Neural crest cell (in vitro differentiated cells): ENCODE measurements around the gene CLEC11A. TPM values are rescaled to one million over a fixed set of nuclear protein-coding genes. Genes with fewer than 3 reads are reported as not detected.
A peak's percentile ranks its signal among the peaks of the same experiment; 100 is the strongest.

Source experiments
- DNase-seq: peaks from one replicate; pipeline ENCODE4 v3.0.0; 2021; ENCODE audit warnings: low read depth, mixed read lengths, low spot score
- H3K27ac Mint-ChIP-seq: one replicate; pipeline ENCODE4 v1.8.0; 2021; ENCODE audit warnings: mild to moderate bottlenecking, mixed read lengths; ENCODE audit not compliant: unreplicated experiment
- H3K27me3 Mint-ChIP-seq: 2 replicates; pipeline ENCODE4 v1.8.0; 2021; ENCODE audit warnings: low read depth, mild to moderate bottlenecking, mixed read lengths
- H3K36me3 Mint-ChIP-seq: 2 replicates; pipeline ENCODE4 v1.8.0; 2021; ENCODE audit warnings: low read depth, mild to moderate bottlenecking, mixed read lengths
- H3K4me1 Mint-ChIP-seq: 2 replicates; pipeline ENCODE4 v1.8.0; 2021; ENCODE audit warnings: mixed read lengths
- H3K4me3 Mint-ChIP-seq: one replicate; pipeline ENCODE4 v1.8.0; 2021; ENCODE audit warnings: mild to moderate bottlenecking, mixed read lengths
- H3K9me3 Mint-ChIP-seq: 2 replicates; pipeline ENCODE4 v1.8.0; 2021; ENCODE audit warnings: mixed read lengths
- CTCF ChIP-seq: fragments of 200-600 bp; sonication (generic); conservative IDR thresholded peaks from 2 replicates; pipeline ENCODE4 v1.5.0; 2021; ENCODE audit warnings: antibody characterized with exemption, mild to moderate bottlenecking
- total RNA-seq: library from RNA; stranded (reverse); gene quantifications from 2 replicates; pipeline ENCODE4 v1.2.1, GENCODE V29; 2021

CLEC11A gene
- total RNA-seq, 1 donor from 2014 or later: 7.9 TPM

- peaks cover 30% of the 10 kb centered on the region for H3K27me3 Mint-ChIP-seq
- H3K36me3 Mint-ChIP-seq: no peaks in the 10 kb centered on the region
- TF ChIP-seq CTCF: no peak
- H3K4me1 Mint-ChIP-seq: peaks cover 41% of the 10 kb centered on the region
- DNase-seq: no peak
- H3K4me3 Mint-ChIP-seq: peak overlapping the region; percentile 91
- peak overlapping the region; percentile 71 for H3K27ac Mint-ChIP-seq
- H3K9me3 Mint-ChIP-seq: peaks cover 2% of the 10 kb centered on the region
Measured at GRCh38 chr19:50725218-50725910, 2.2 kb downstream of the CLEC11A start.

GRCh38 chr19:50725911-50726230 is 2.7 kb downstream of the CLEC11A start:
- H3K27me3 Mint-ChIP-seq: peaks cover 25% of the 10 kb centered on the region
- no peak overlapping the region for H3K27ac Mint-ChIP-seq
- peaks cover 2% of the 10 kb centered on the region for H3K9me3 Mint-ChIP-seq
- H3K4me3 Mint-ChIP-seq: peak overlapping the region; percentile 91
- no peak for DNase-seq
- H3K4me1 Mint-ChIP-seq: peaks cover 36% of the 10 kb centered on the region
- no peaks in the 10 kb centered on the region for H3K36me3 Mint-ChIP-seq
- TF ChIP-seq CTCF: no peak

GRCh38 chr19:50728084-50728737 is 5.0 kb downstream of the CLEC11A start:
- DNase-seq: peak; percentile 89
- peaks cover 2% of the 10 kb centered on the region for H3K9me3 Mint-ChIP-seq
- H3K27me3 Mint-ChIP-seq: peaks cover 18% of the 10 kb centered on the region
- no peak for TF ChIP-seq CTCF
- H3K36me3 Mint-ChIP-seq: no peaks in the 10 kb centered on the region
- H3K4me1 Mint-ChIP-seq: peaks cover 26% of the 10 kb centered on the region
- H3K27ac Mint-ChIP-seq: peak overlapping the region; percentile 19
- H3K4me3 Mint-ChIP-seq: peak overlapping the region; percentile 75

GRCh38 chr19:50729894-50730293 is 6.7 kb downstream of the CLEC11A start:
- Mint-ChIP-seq H3K27me3 (peaks cover 23% of the 10 kb centered on the region), H3K4me3 (peak overlapping the region; percentile 63), H3K9me3 (peaks cover 2% of the 10 kb centered on the region), H3K4me1 (peaks cover 25% of the 10 kb centered on the region), H3K36me3 (no peaks in the 10 kb centered on the region), H3K27ac (no peak overlapping the region)
- no peak for DNase-seq
- TF ChIP-seq CTCF: no peak

- Mint-ChIP-seq H3K36me3 (no peaks in the 10 kb centered on the region), H3K27ac (no peak overlapping the region), H3K4me3 (no peak overlapping the region), H3K9me3 (no peaks in the 10 kb centered on the region), H3K4me1 (peaks cover 4% of the 10 kb centered on the region), H3K27me3 (peaks cover 72% of the 10 kb centered on the region)
- DNase-seq: no peak
- TF ChIP-seq CTCF: no peak
Measured at GRCh38 chr19:50735869-50736268, 12.7 kb downstream of the CLEC11A start.
